Measurements from ENCODE around the gene IKZF4.
"Not testable (repeated sequence)": the region's sequence is repeated elsewhere in the genome, so short reads cannot be mapped to it uniquely, and the experiment has no call there.

IKZF4 gene

DNA sequence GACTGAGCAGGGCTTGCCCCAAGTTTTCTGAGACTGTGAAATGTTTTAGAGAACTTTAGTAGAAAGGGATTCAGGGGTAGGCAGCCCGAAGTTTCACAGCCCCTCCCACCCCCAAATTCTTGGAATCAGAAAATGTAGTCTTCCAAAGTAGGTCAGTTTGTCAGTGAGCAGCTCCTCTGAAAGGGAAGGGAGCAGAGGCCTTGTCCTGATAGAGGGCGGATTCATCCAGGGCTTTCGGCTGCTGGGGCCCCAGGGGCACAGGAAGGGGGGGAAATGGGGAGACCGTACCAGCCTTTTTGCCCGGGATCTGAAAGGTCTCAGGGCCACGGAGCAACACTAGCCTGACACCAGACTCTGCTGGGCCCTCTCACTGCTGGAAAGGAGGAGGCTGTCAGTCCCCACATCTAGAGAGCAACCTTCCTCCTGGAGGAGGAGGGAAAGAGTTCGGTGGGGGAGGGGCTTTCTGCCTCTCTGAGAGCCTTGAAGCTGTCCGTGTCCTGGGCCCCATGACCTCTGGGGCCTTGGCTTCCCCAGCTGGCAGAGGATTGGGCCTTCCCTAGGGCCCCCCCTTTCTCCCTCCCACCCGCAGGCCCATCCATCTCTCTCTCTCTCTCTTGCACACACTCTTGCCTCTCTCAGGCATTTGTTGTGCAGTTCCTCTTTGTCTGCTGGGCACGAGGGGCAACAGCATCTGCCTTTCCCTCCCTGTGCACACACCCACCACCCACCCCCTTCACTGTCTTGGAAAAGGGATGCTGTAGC, at the start of gene IKZF4:
Gene IKZF4 (plus strand): TSS at position 621 of the 762 bp plus-strand sequence. CDS start 451 bp downstream, outside the sequence.
- peak; percentile 36 for DNase-seq
- ATAC-seq, result peak; percentile 38

DNA sequence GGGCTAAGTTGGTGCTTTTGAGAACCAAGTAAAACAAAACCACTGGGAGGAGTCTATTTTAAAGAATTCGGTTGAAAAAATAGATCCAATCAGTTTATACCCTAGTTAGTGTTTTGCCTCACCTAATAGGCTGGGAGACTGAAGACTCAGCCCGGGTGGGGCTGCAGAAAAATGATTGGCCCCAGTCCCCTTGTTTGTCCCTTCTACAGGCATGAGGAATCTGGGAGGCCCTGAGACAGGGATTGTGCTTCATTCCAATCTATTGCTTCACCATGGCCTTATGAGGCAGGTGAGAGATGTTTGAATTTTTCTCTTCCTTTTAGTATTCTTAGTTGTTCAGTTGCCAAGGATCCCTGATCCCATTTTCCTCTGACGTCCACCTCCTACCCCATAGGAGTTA, 48.8 kb upstream of the IKZF4 start:
- H3K4me3 Mint-ChIP-seq, result no peak overlapping the region
- ATAC-seq (no peak), DNase-seq (no peak)
- H3K36me3 Mint-ChIP-seq (ENCODE audit: low read depth), result peaks cover 28% of the 10 kb centered on the region
- H3K4me1 Mint-ChIP-seq, result peaks cover 27% of the 10 kb centered on the region
- H3K9me3 Mint-ChIP-seq, result no peaks in the 10 kb centered on the region
- H3K27me3 Mint-ChIP-seq, result no peaks in the 10 kb centered on the region
- H3K27ac Mint-ChIP-seq, result no peak overlapping the region

More for the DNA sequence above, at the start of gene IKZF4:
- H3K9me3 Mint-ChIP-seq, result no peaks in the 10 kb centered on the region
- peak within 1 kb of the TSS; percentile 88 for H3K27ac Mint-ChIP-seq
- no peaks in the 10 kb centered on the region for H3K27me3 Mint-ChIP-seq
- peaks cover 41% of the 10 kb centered on the region for H3K4me1 Mint-ChIP-seq
- H3K36me3 Mint-ChIP-seq (ENCODE audit: low read depth), result peaks cover 10% of the 10 kb centered on the region
- H3K4me3 Mint-ChIP-seq, result peak within 1 kb of the TSS; percentile 90

GRCh38 chr12:55972456-55972855, 48.4 kb upstream of the IKZF4 start:
- ATAC-seq, result no peak
- H3K27me3 Mint-ChIP-seq, result no peaks in the 10 kb centered on the region
- H3K36me3 Mint-ChIP-seq (ENCODE audit: low read depth), result peaks cover 28% of the 10 kb centered on the region

DNA sequence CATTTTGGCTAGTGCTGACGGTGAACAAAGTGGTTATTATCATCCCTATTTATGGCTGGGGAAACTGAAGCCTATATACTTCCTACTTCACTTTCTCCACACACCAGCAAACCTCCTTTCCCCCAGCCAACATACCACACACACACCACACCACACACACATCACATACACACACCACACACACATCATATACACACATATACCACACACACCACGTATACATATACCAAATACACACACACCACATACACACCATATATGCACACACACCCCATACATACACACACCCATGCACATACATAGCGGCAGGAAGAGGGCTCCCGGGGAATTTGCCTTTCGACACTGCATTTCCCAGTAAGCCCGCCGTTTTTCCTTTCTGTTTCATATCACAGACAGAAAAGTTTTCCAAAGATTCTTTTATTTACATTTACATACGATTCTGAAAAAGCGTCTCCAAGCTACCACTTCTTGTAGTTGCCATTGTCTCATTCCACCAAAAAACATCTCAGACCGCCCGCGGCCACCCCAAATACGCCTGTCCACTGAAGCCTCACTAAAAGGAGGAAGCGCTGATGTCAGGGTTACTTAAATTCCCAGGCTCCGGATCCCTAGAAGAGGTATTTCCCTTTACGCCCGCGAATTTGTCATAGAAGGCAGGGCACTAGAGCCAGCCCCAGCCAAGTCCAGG, 47.8 kb upstream of the IKZF4 start:
- Mint-ChIP-seq H3K27ac (no peak overlapping the region), H3K9me3 (no peaks in the 10 kb centered on the region), H3K4me1 (peaks cover 23% of the 10 kb centered on the region), H3K36me3 (ENCODE audit: low read depth) (peaks cover 26% of the 10 kb centered on the region), H3K4me3 (no peak overlapping the region), H3K27me3 (no peaks in the 10 kb centered on the region)
- ATAC-seq (no peak), DNase-seq (no peak)

More at GRCh38 chr12:55972456-55972855, 48.4 kb upstream of the IKZF4 start:
- Mint-ChIP-seq H3K4me3 (no peak overlapping the region), H3K4me1 (peaks cover 29% of the 10 kb centered on the region), H3K9me3 (no peaks in the 10 kb centered on the region), H3K27ac (no peak overlapping the region)
- no peak for DNase-seq

DNA sequence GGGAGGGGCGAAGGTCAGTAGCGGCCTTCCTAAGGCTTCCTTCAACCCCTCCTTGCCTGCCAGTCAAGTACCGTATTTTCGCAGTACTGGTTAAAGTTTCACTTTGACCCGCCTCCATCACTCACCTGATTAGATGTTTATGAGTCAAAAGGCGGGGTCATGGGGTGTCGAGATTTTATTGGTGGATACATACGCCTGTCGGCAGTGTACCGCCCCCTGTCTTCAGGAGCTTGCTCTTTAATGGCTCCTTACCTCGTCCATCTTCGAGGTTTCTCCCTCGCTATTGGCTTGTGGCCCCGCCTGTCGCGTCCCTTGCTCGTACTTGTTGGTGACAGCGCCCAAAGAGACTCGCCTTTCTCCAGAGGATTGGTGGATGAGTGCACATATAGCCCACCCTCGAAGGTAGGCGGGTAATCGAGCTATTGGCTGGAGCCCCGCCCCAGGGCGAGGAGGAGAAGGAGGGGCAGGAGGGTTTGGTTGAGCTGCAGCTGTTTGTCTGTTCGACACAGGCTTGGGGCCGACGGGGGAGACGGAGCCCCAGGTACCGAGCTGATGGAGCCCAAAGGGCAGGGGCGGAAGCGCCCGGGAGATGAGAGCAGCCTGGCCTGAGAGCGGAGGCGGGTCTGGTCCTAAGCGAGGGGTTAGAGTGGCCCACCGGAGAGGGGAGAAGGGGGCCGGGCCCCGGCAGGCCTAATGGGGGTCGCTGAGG, 47.1 kb upstream of the IKZF4 start, which contains the start of gene RAB5B:
Gene RAB5B (plus strand): TSS at position 480 of the 709 bp plus-strand sequence. CDS start 12,883 bp downstream, outside the sequence.
- ATAC-seq (peak; percentile 95), DNase-seq (peak; percentile 96)
- Mint-ChIP-seq H3K27ac (no peak within 1 kb of the TSS), H3K4me3 (no peak within 1 kb of the TSS), H3K27me3 (no peaks in the 10 kb centered on the region), H3K9me3 (no peaks in the 10 kb centered on the region), H3K36me3 (ENCODE audit: low read depth) (peaks cover 20% of the 10 kb centered on the region), H3K4me1 (peaks cover 16% of the 10 kb centered on the region)

DNA sequence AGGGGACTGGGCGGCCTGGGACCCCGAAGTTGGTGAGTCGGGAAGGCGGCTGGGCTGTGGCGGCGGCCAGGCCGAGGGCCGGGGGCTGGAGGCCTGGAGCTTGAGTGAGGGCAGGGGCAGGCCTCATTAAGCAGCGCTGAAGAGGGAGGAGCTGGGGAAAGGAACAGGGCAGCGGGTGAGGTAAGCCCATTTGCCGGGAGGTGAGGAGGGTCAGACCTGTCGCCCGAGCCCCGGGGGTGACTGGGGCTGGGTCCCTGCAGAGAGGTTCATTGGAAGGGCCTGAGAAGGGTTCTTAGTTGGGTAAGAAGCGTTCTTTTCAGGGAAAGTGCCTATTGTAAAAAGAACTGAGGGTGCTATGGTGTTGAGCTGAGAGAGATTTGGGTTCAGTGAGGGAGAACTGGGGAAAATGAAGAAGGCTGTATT, 46.5 kb upstream of the IKZF4 start:
- no peak overlapping the region for H3K4me3 Mint-ChIP-seq
- peak; percentile 45 for DNase-seq
- ATAC-seq, result peak; percentile 11
- H3K36me3 Mint-ChIP-seq (ENCODE audit: low read depth), result peaks cover 17% of the 10 kb centered on the region
- no peaks in the 10 kb centered on the region for H3K9me3 Mint-ChIP-seq
- no peaks in the 10 kb centered on the region for H3K27me3 Mint-ChIP-seq
- peaks cover 14% of the 10 kb centered on the region for H3K4me1 Mint-ChIP-seq
- H3K27ac Mint-ChIP-seq, result no peak overlapping the region

DNA sequence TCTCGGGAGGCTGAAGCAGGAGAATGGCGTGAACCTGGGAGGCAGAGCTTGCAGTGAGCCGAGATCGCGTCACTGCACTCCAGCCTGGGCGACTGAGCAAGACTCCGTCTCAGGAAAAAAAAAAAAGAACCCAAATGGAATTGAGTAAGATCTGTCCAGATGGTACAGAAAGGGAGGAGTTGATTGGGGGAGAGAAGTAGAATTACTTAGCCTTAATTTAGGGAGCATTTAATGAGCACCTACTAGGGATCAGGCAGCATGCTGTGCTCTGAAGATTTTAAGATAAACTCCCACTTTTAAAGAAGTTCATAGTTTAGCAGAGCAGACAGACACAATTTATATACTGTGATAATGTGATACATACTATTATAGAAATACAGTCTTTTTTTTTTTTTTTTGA, 42.5 kb upstream of the IKZF4 start:
- DNase-seq (no peak), ATAC-seq (no peak)
- Mint-ChIP-seq H3K4me1 (peaks cover 22% of the 10 kb centered on the region), H3K36me3 (ENCODE audit: low read depth) (peaks cover 6% of the 10 kb centered on the region), H3K9me3 (no peaks in the 10 kb centered on the region), H3K4me3 (no peak overlapping the region), H3K27me3 (no peaks in the 10 kb centered on the region), H3K27ac (no peak overlapping the region)

- Mint-ChIP-seq H3K27me3 (no peaks in the 10 kb centered on the region), H3K36me3 (ENCODE audit: low read depth) (peaks cover 8% of the 10 kb centered on the region), H3K27ac (no peak overlapping the region), H3K4me3 (no peak overlapping the region), H3K4me1 (peaks cover 24% of the 10 kb centered on the region), H3K9me3 (no peaks in the 10 kb centered on the region)
- DNase-seq (no peak), ATAC-seq (no peak)
Measured at GRCh38 chr12:55979069-55979468, 41.8 kb upstream of the IKZF4 start.

DNA sequence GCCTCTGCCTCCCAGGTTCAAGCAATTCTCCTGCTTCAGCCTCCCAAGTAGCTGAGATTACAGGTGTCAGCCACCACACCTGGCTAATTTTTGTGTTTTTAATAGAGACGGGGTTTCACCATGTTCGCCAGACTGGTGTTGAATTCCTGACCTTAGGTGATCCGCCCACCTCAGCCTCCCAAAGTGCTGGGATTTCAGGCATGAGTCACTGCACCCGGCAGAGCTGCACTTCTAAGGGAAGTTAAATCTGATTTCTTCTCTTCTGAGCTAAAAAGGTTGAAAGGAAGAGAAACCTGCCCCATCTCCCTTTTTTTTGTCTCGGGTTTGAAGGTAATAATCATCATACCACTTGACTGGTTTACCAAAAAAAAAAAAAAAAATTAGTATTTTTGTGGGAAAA, 39.0 kb upstream of the IKZF4 start:
- DNase-seq, result not testable (repeated sequence)

GRCh38 chr12:55982319-55982936, 38.4 kb upstream of the IKZF4 start:
- H3K27ac Mint-ChIP-seq, result no peak overlapping the region
- DNase-seq (no peak), ATAC-seq (no peak)
- no peaks in the 10 kb centered on the region for H3K9me3 Mint-ChIP-seq
- H3K4me1 Mint-ChIP-seq, result peaks cover 12% of the 10 kb centered on the region
- H3K4me3 Mint-ChIP-seq, result no peak overlapping the region
- H3K36me3 Mint-ChIP-seq (ENCODE audit: low read depth), result peaks cover 5% of the 10 kb centered on the region
- no peaks in the 10 kb centered on the region for H3K27me3 Mint-ChIP-seq

More for the DNA sequence above, 39.0 kb upstream of the IKZF4 start:
- H3K27me3 Mint-ChIP-seq; H3K9me3 Mint-ChIP-seq; H3K4me3 Mint-ChIP-seq; H3K27ac Mint-ChIP-seq; H3K36me3 Mint-ChIP-seq (ENCODE audit: low read depth); ATAC-seq: not testable (repeated sequence)
- H3K4me1 Mint-ChIP-seq, result peaks cover 16% of the 10 kb centered on the region

- ATAC-seq (no peak), DNase-seq (no peak)
- H3K4me1 Mint-ChIP-seq, result peaks cover 12% of the 10 kb centered on the region
- H3K27ac Mint-ChIP-seq, result no peak overlapping the region
- no peak overlapping the region for H3K4me3 Mint-ChIP-seq
- H3K9me3 Mint-ChIP-seq, result no peaks in the 10 kb centered on the region
- peaks cover 3% of the 10 kb centered on the region for H3K36me3 Mint-ChIP-seq (ENCODE audit: low read depth)
- H3K27me3 Mint-ChIP-seq, result no peaks in the 10 kb centered on the region
Measured at GRCh38 chr12:55983232-55983842, 37.5 kb upstream of the IKZF4 start.

DNA sequence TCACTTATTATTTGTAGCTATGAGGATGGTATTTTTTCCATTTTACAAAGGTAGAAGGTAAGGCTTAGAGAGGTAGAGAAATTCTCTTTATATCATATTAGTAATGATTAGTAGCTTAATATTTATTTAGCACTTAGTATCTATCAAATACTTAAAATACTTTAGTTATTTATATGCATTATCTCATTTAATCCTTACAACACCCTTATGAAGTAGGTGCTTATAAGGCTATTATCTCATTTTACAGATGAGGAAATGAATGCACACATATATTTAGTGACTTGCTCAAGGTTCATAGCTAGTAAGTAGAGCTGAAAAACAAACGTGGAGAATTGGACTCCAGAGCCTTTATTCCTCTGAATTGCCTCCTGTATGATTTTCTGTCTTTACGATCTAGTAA, 36.0 kb upstream of the IKZF4 start:
- peaks cover 12% of the 10 kb centered on the region for H3K4me1 Mint-ChIP-seq
- H3K27me3 Mint-ChIP-seq, result no peaks in the 10 kb centered on the region
- H3K4me3 Mint-ChIP-seq, result no peak overlapping the region
- DNase-seq (no peak), ATAC-seq (no peak)
- no peak overlapping the region for H3K27ac Mint-ChIP-seq
- peaks cover 8% of the 10 kb centered on the region for H3K36me3 Mint-ChIP-seq (ENCODE audit: low read depth)
- no peaks in the 10 kb centered on the region for H3K9me3 Mint-ChIP-seq

DNA sequence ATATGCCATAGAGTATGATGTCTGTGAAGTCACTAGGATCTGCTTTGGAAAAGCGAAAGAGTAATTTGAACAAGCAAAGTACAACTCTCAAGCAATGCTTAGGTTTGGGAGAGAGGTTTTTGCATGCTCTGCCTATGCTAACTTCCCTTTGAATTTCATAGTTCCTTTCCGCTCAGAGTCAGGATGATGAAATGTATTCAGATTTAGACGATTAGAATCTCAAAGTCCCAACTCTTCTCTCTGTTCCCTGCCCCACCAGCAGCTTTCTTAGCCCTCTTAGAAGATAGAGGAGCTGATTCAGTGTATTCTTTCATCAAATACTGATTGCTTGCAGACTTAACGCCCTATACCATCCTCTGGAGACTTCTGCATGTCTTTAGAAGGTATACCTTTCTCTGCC, 35.5 kb upstream of the IKZF4 start:
- Mint-ChIP-seq H3K36me3 (ENCODE audit: low read depth) (peaks cover 12% of the 10 kb centered on the region), H3K27me3 (no peaks in the 10 kb centered on the region), H3K4me1 (peaks cover 12% of the 10 kb centered on the region), H3K27ac (no peak overlapping the region), H3K4me3 (no peak overlapping the region), H3K9me3 (no peaks in the 10 kb centered on the region)
- no peak for ATAC-seq
- DNase-seq, result no peak

DNA sequence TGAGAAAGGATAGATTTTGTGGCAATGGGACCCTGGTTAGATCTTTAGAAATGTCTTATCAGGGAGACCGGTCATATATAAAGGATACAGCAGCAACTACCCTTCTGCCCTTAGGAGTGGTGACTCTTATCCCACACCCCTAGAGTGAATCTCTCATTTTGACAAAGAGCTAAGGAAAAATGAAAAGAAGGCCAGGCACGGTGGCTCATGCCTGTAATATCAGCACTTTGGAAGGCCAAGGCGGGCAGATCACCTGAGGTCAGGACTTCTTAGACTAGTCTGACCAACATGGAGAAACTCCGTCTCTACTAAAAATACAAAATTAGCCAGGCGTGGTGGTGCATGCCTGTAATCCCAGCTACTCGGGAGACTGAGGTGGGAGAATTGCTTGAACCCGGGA, 34.9 kb upstream of the IKZF4 start:
- not testable (repeated sequence) for H3K27ac Mint-ChIP-seq, DNase-seq, H3K4me3 Mint-ChIP-seq, H3K27me3 Mint-ChIP-seq, H3K9me3 Mint-ChIP-seq, ATAC-seq
- Mint-ChIP-seq H3K36me3 (ENCODE audit: low read depth) (peaks cover 17% of the 10 kb centered on the region), H3K4me1 (peaks cover 12% of the 10 kb centered on the region)

Measured in activated naive CD8-positive, alpha-beta T cell treated with anti-CD3 and anti-CD28 coated beads, Interleukin-2, amount 50 U/mL, for 24 hours (primary cell).